Endodermal cell (in vitro differentiated cells): Measurements from ENCODE around the gene MORF4L2. TPM values are rescaled to one million over a fixed set of nuclear protein-coding genes. Genes with fewer than 3 reads are reported as not detected.

Experiments used
- DNase-seq: peaks from one replicate; pipeline ENCODE4 v3.0.0-alpha.2; 2017
- H3K27ac ChIP-seq: 2 replicates; pipeline ENCODE4 v1.5.1; 2013; ENCODE audit warnings: mild to moderate bottlenecking, low read depth, low read length, moderate library complexity
- H3K27me3 ChIP-seq: 2 replicates; pipeline ENCODE4 v1.6.1; 2013; ENCODE audit warnings: mild to moderate bottlenecking, low read length, moderate library complexity; ENCODE audit not compliant: insufficient read depth, control insufficient read depth, poor library complexity, severe bottlenecking
- H3K36me3 ChIP-seq: 2 replicates; pipeline ENCODE4 v1.7.0; 2013; ENCODE audit warnings: mild to moderate bottlenecking, low read length, moderate library complexity; ENCODE audit not compliant: control insufficient read depth, insufficient read depth
- H3K4me1 ChIP-seq: one replicate; pipeline ENCODE4 v1.7.0; 2013; ENCODE audit warnings: low read length; ENCODE audit not compliant: control insufficient read depth, insufficient read depth
- H3K4me3 ChIP-seq: 2 replicates; pipeline ENCODE4 v1.5.1; 2013; ENCODE audit warnings: mild to moderate bottlenecking, low read length, moderate library complexity
- H3K9ac ChIP-seq: 2 replicates; pipeline ENCODE4 v1.6.1; 2013; ENCODE audit warnings: mild to moderate bottlenecking, low read length, moderate library complexity; ENCODE audit not compliant: poor library complexity, severe bottlenecking; ENCODE audit errors: extremely low read depth
- H3K9me3 ChIP-seq: 2 replicates; pipeline ENCODE4 v1.6.1; 2013; ENCODE audit warnings: mild to moderate bottlenecking, low read length, moderate library complexity; ENCODE audit not compliant: control insufficient read depth
- H3K27ac Mint-ChIP-seq: 2 replicates; pipeline ENCODE4 v1.8.0; 2020; ENCODE audit warnings: mixed read lengths
- H3K27me3 Mint-ChIP-seq: 2 replicates; pipeline ENCODE4 v1.8.0; 2021; ENCODE audit warnings: mild to moderate bottlenecking, mixed read lengths; ENCODE audit not compliant: insufficient read depth
- H3K36me3 Mint-ChIP-seq: 2 replicates; pipeline ENCODE4 v1.8.0; 2020; ENCODE audit warnings: low read depth, mixed read lengths
- H3K4me1 Mint-ChIP-seq: 2 replicates; pipeline ENCODE4 v1.8.0; 2020; ENCODE audit warnings: mixed read lengths
- H3K4me3 Mint-ChIP-seq: 2 replicates; pipeline ENCODE4 v1.8.0; 2020; ENCODE audit warnings: mild to moderate bottlenecking, moderate library complexity, mixed read lengths
- H3K9me3 Mint-ChIP-seq: 2 replicates; pipeline ENCODE4 v1.8.0; 2020; ENCODE audit warnings: mild to moderate bottlenecking, mixed read lengths
- CTCF ChIP-seq: fragments of 200-600 bp; sonication (generic); conservative IDR thresholded peaks from 2 replicates; pipeline ENCODE4 v1.5.0; 2021; ENCODE audit warnings: antibody characterized with exemption, mild to moderate bottlenecking
- WGBS, 2 experiments: methylation state at CpG; one replicate each; pipeline versions ENCODE4 v1.1.5 to v1.1.7; 2013; ENCODE audit warnings: missing lambda C conversion rate in 2 of 2, mixed read lengths in 1 of 2; ENCODE audit not compliant: insufficient coverage in 1 of 2, insufficient read length in 1 of 2; 5-methylcytosine and 5-hydroxymethylcytosine counted together
- total RNA-seq, 2 donors: library from RNA; stranded (reverse); fragmentation: NEBNext Ultra II Directional in 1 of 2; extraction: Animal tissue kit (Norgen Biotek cat#: 25700) in 1 of 2; gene quantifications; 2 replicates in 1 of 2; 3 replicates in 1 of 2; pipeline ENCODE4 v1.2.1, GENCODE V29; 2021

The MORF4L2 gene
- total RNA-seq, 2 donors from 2014 or later = 400 to 509 TPM

GRCh38 chrX:103697687-103698086, 11.2 kb upstream of the MORF4L2 start:
- Mint-ChIP-seq H3K9me3 (peaks cover 13% of the 10 kb centered on the region), H3K27me3 (peaks cover 10% of the 10 kb centered on the region), H3K36me3 (peaks cover 3% of the 10 kb centered on the region), H3K4me3 (no peak overlapping the region), H3K4me1 (peaks cover 39% of the 10 kb centered on the region), H3K27ac (peak overlapping the region; percentile 91)
- no peak overlapping the region for H3K9ac ChIP-seq
- no peaks in the 10 kb centered on the region for H3K36me3 ChIP-seq
- H3K9me3 ChIP-seq = no peaks in the 10 kb centered on the region
- no peak for TF ChIP-seq CTCF
- no peak overlapping the region for H3K27ac ChIP-seq
- H3K4me3 ChIP-seq = no peak overlapping the region
- peak; percentile 55 for DNase-seq
- H3K27me3 ChIP-seq = no peaks in the 10 kb centered on the region
- H3K4me1 ChIP-seq = no peaks in the 10 kb centered on the region

GRCh38 chrX:103691059-103691458, 4.6 kb upstream of the MORF4L2 start:
- H3K36me3 Mint-ChIP-seq = peaks cover 2% of the 10 kb centered on the region
- Histone ChIP-seq H3K9ac (no peak overlapping the region), H3K4me1 (no peaks in the 10 kb centered on the region), H3K36me3 (no peaks in the 10 kb centered on the region), H3K27me3 (no peaks in the 10 kb centered on the region), H3K27ac (no peak overlapping the region), H3K9me3 (no peaks in the 10 kb centered on the region), H3K4me3 (no peak overlapping the region)
- peaks cover 1% of the 10 kb centered on the region for H3K9me3 Mint-ChIP-seq
- 79% methylated on average over 1 of the region's 1 CpG; no CpG with 5 or more reads in 1 of the 2 experiments for WGBS, 2 experiments
- H3K27ac Mint-ChIP-seq = no peak overlapping the region
- H3K4me3 Mint-ChIP-seq = no peak overlapping the region
- TF ChIP-seq CTCF = no peak
- peaks cover 3% of the 10 kb centered on the region for H3K27me3 Mint-ChIP-seq
- peaks cover 14% of the 10 kb centered on the region for H3K4me1 Mint-ChIP-seq
- DNase-seq = no peak

GRCh38 chrX:103688946-103689345, 2.4 kb upstream of the MORF4L2 start:
- Histone ChIP-seq H3K27me3 (no peaks in the 10 kb centered on the region), H3K27ac (no peak overlapping the region), H3K36me3 (peaks cover 11% of the 10 kb centered on the region), H3K4me3 (no peak overlapping the region), H3K4me1 (no peaks in the 10 kb centered on the region), H3K9ac (no peak overlapping the region), H3K9me3 (no peaks in the 10 kb centered on the region)
- 31% methylated on average over 3 of the region's 4 CpGs; no CpG with 5 or more reads in 1 of the 2 experiments for WGBS, 2 experiments
- no peak for DNase-seq
- TF ChIP-seq CTCF = peak; percentile 90
- Mint-ChIP-seq H3K36me3 (peaks cover 14% of the 10 kb centered on the region), H3K4me3 (no peak overlapping the region), H3K4me1 (peaks cover 16% of the 10 kb centered on the region), H3K27ac (no peak overlapping the region), H3K27me3 (no peaks in the 10 kb centered on the region), H3K9me3 (peaks cover 1% of the 10 kb centered on the region)
